ENCODE measurements around the gene PTPRCAP.

The PTPRCAP gene

GRCh38 chr11:67400251-67400941 is 37.1 kb downstream of the PTPRCAP start:
- no peak overlapping the region for H2BK15ac ChIP-seq (replicated peaks; ENCODE audit: low read depth)
- H2BK5ac ChIP-seq (ENCODE audit: low read length), result no peak overlapping the region
- no peak for DNase-seq
- H3K27me3 ChIP-seq (ENCODE audit: insufficient read depth, low read length, poor library complexity), result no peaks in the 10 kb centered on the region
- H4K5ac ChIP-seq (ENCODE audit: low read length), result no peak overlapping the region
- H3K27ac ChIP-seq (ENCODE audit: low read depth, low read length), result no peak overlapping the region
- H3K4me2 ChIP-seq (ENCODE audit: low read length), result peak overlapping the region; percentile 84
- WGBS (ENCODE audit: extremely low coverage, insufficient coverage, low lambda C conversion rate), result no CpG with 5 or more reads among the region's 23 CpGs
- H4K8ac ChIP-seq (ENCODE audit: low read depth, low read length), result no peak overlapping the region
- H3K79me1 ChIP-seq (ENCODE audit: low read length), result peaks cover 14% of the 10 kb centered on the region
- H3K56ac ChIP-seq (ENCODE audit: low read length), result peak overlapping the region; percentile 83
- peak overlapping the region; percentile 70 for H3K4me3 ChIP-seq (ENCODE audit: low read length)
- H3K4ac ChIP-seq (ENCODE audit: low read depth, low read length), result no peak overlapping the region
- H2BK120ac ChIP-seq (ENCODE audit: low read depth, low read length), result no peak overlapping the region
- peaks cover 9% of the 10 kb centered on the region for H3K36me3 ChIP-seq (ENCODE audit: control insufficient read depth, insufficient read depth, low read length)
- H3K18ac ChIP-seq (ENCODE audit: low read length), result no peak overlapping the region
- H3K23ac ChIP-seq (ENCODE audit: low read length), result no peak overlapping the region
- peaks cover 8% of the 10 kb centered on the region for H3K4me1 ChIP-seq (ENCODE audit: control insufficient read depth, low read depth, low read length)
- peaks cover 17% of the 10 kb centered on the region for H3K79me2 ChIP-seq (ENCODE audit: control insufficient read depth, insufficient read depth, low read length)
- H2AK5ac ChIP-seq (ENCODE audit: low read length), result peak overlapping the region; percentile 30
- peak overlapping the region; percentile 89 for H3K9ac ChIP-seq (ENCODE audit: low read length)

- Histone ChIP-seq H3K79me1 (ENCODE audit: low read length) (peaks cover 14% of the 10 kb centered on the region), H2AK5ac (ENCODE audit: low read length) (no peak overlapping the region), H3K4ac (ENCODE audit: low read depth, low read length) (no peak overlapping the region), H2BK120ac (ENCODE audit: low read depth, low read length) (no peak overlapping the region), H2BK15ac (replicated peaks; ENCODE audit: low read depth) (no peak overlapping the region), H4K5ac (ENCODE audit: low read length) (no peak overlapping the region), H4K8ac (ENCODE audit: low read depth, low read length) (no peak overlapping the region), H3K79me2 (ENCODE audit: control insufficient read depth, insufficient read depth, low read length) (peaks cover 17% of the 10 kb centered on the region), H3K4me2 (ENCODE audit: low read length) (no peak overlapping the region), H3K9ac (ENCODE audit: low read length) (no peak overlapping the region), H3K4me1 (ENCODE audit: control insufficient read depth, low read depth, low read length) (peaks cover 8% of the 10 kb centered on the region), H2BK5ac (ENCODE audit: low read length) (no peak overlapping the region), H3K18ac (ENCODE audit: low read length) (no peak overlapping the region), H3K27ac (ENCODE audit: low read depth, low read length) (no peak overlapping the region), H3K56ac (ENCODE audit: low read length) (peak overlapping the region; percentile 49), H3K27me3 (ENCODE audit: insufficient read depth, low read length, poor library complexity) (no peaks in the 10 kb centered on the region), H3K23ac (ENCODE audit: low read length) (no peak overlapping the region), H3K4me3 (ENCODE audit: low read length) (no peak overlapping the region), H3K36me3 (ENCODE audit: control insufficient read depth, insufficient read depth, low read length) (peaks cover 9% of the 10 kb centered on the region)
- WGBS (ENCODE audit: extremely low coverage, insufficient coverage, low lambda C conversion rate), result no CpG with 5 or more reads among the region's 31 CpGs
- DNase-seq, result no peak
These were observed 38.6 kb downstream of the PTPRCAP start for GRCh38 chr11:67398661-67399563.

GRCh38 chr11:67397986-67398660 is 39.4 kb downstream of the PTPRCAP start:
- H3K4me1 ChIP-seq (ENCODE audit: control insufficient read depth, low read depth, low read length), result peaks cover 8% of the 10 kb centered on the region
- no peak overlapping the region for H2BK5ac ChIP-seq (ENCODE audit: low read length)
- no CpG with 5 or more reads among the region's 24 CpGs for WGBS (ENCODE audit: extremely low coverage, insufficient coverage, low lambda C conversion rate)
- H3K18ac ChIP-seq (ENCODE audit: low read length), result no peak overlapping the region
- H3K4ac ChIP-seq (ENCODE audit: low read depth, low read length), result no peak overlapping the region
- peaks cover 9% of the 10 kb centered on the region for H3K36me3 ChIP-seq (ENCODE audit: control insufficient read depth, insufficient read depth, low read length)
- no peak overlapping the region for H3K27ac ChIP-seq (ENCODE audit: low read depth, low read length)
- no peak overlapping the region for H3K4me3 ChIP-seq (ENCODE audit: low read length)
- DNase-seq, result no peak
- H3K79me1 ChIP-seq (ENCODE audit: low read length), result peaks cover 14% of the 10 kb centered on the region
- H2BK120ac ChIP-seq (ENCODE audit: low read depth, low read length), result no peak overlapping the region
- no peak overlapping the region for H2AK5ac ChIP-seq (ENCODE audit: low read length)
- H3K27me3 ChIP-seq (ENCODE audit: insufficient read depth, low read length, poor library complexity), result no peaks in the 10 kb centered on the region
- H3K4me2 ChIP-seq (ENCODE audit: low read length), result no peak overlapping the region
- H3K56ac ChIP-seq (ENCODE audit: low read length), result no peak overlapping the region
- H4K5ac ChIP-seq (ENCODE audit: low read length), result no peak overlapping the region
- H3K9ac ChIP-seq (ENCODE audit: low read length), result no peak overlapping the region
- no peak overlapping the region for H4K8ac ChIP-seq (ENCODE audit: low read depth, low read length)
- no peak overlapping the region for H2BK15ac ChIP-seq (replicated peaks; ENCODE audit: low read depth)
- H3K79me2 ChIP-seq (ENCODE audit: control insufficient read depth, insufficient read depth, low read length), result peaks cover 17% of the 10 kb centered on the region
- no peak overlapping the region for H3K23ac ChIP-seq (ENCODE audit: low read length)

GRCh38 chr11:67397536-67397935 is 39.9 kb downstream of the PTPRCAP start:
- Histone ChIP-seq H3K4ac (ENCODE audit: low read depth, low read length) (no peak overlapping the region), H3K79me1 (ENCODE audit: low read length) (peaks cover 16% of the 10 kb centered on the region), H2AK5ac (ENCODE audit: low read length) (no peak overlapping the region), H3K36me3 (ENCODE audit: control insufficient read depth, insufficient read depth, low read length) (peaks cover 9% of the 10 kb centered on the region), H2BK15ac (replicated peaks; ENCODE audit: low read depth) (no peak overlapping the region), H2BK120ac (ENCODE audit: low read depth, low read length) (no peak overlapping the region), H3K18ac (ENCODE audit: low read length) (no peak overlapping the region), H3K27me3 (ENCODE audit: insufficient read depth, low read length, poor library complexity) (no peaks in the 10 kb centered on the region), H4K5ac (ENCODE audit: low read length) (no peak overlapping the region), H3K4me2 (ENCODE audit: low read length) (no peak overlapping the region), H3K27ac (ENCODE audit: low read depth, low read length) (peak overlapping the region; percentile 40), H3K79me2 (ENCODE audit: control insufficient read depth, insufficient read depth, low read length) (peaks cover 19% of the 10 kb centered on the region), H3K4me3 (ENCODE audit: low read length) (no peak overlapping the region), H4K8ac (ENCODE audit: low read depth, low read length) (no peak overlapping the region), H3K4me1 (ENCODE audit: control insufficient read depth, low read depth, low read length) (peaks cover 8% of the 10 kb centered on the region), H3K9ac (ENCODE audit: low read length) (no peak overlapping the region), H2BK5ac (ENCODE audit: low read length) (no peak overlapping the region), H3K56ac (ENCODE audit: low read length) (peak overlapping the region; percentile 38), H3K23ac (ENCODE audit: low read length) (no peak overlapping the region)
- no CpG with 5 or more reads among the region's 6 CpGs for WGBS (ENCODE audit: extremely low coverage, insufficient coverage, low lambda C conversion rate)
- DNase-seq, result no peak

- Histone ChIP-seq H3K56ac (ENCODE audit: low read length) (peak overlapping the region; percentile 64), H3K36me3 (ENCODE audit: control insufficient read depth, insufficient read depth, low read length) (peaks cover 9% of the 10 kb centered on the region)
These were observed 40.7 kb downstream of the PTPRCAP start for GRCh38 chr11:67396587-67397389.

More at GRCh38 chr11:67396587-67397389, 40.7 kb downstream of the PTPRCAP start:
- H3K18ac ChIP-seq (ENCODE audit: low read length), result no peak overlapping the region
- H2BK15ac ChIP-seq (replicated peaks; ENCODE audit: low read depth), result no peak overlapping the region
- no peak overlapping the region for H3K4me2 ChIP-seq (ENCODE audit: low read length)
- H3K79me2 ChIP-seq (ENCODE audit: control insufficient read depth, insufficient read depth, low read length), result peaks cover 20% of the 10 kb centered on the region
- H3K27me3 ChIP-seq (ENCODE audit: insufficient read depth, low read length, poor library complexity), result no peaks in the 10 kb centered on the region
- no CpG with 5 or more reads among the region's 13 CpGs for WGBS (ENCODE audit: extremely low coverage, insufficient coverage, low lambda C conversion rate)
- peaks cover 17% of the 10 kb centered on the region for H3K79me1 ChIP-seq (ENCODE audit: low read length)
- peak overlapping the region; percentile 78 for H3K27ac ChIP-seq (ENCODE audit: low read depth, low read length)
- no peak overlapping the region for H4K5ac ChIP-seq (ENCODE audit: low read length)
- peaks cover 8% of the 10 kb centered on the region for H3K4me1 ChIP-seq (ENCODE audit: control insufficient read depth, low read depth, low read length)
- no peak overlapping the region for H3K4ac ChIP-seq (ENCODE audit: low read depth, low read length)
- H2BK5ac ChIP-seq (ENCODE audit: low read length), result peak overlapping the region; percentile 45
- H2AK5ac ChIP-seq (ENCODE audit: low read length), result no peak overlapping the region
- no peak overlapping the region for H3K23ac ChIP-seq (ENCODE audit: low read length)
- H3K4me3 ChIP-seq (ENCODE audit: low read length), result no peak overlapping the region
- no peak overlapping the region for H4K8ac ChIP-seq (ENCODE audit: low read depth, low read length)
- DNase-seq, result peak; percentile 78
- H2BK120ac ChIP-seq (ENCODE audit: low read depth, low read length), result no peak overlapping the region
- H3K9ac ChIP-seq (ENCODE audit: low read length), result peak overlapping the region; percentile 49
